Keratinocyte (primary cell): ENCODE data around the gene DCP1B. TPM values are rescaled to one million over a fixed set of nuclear protein-coding genes. Genes with fewer than 3 reads are reported as not detected.

Experiments used
- DNase-seq: peaks from one replicate; pipeline ENCODE4 v3.0.0-alpha.2; 2011; ENCODE audit warnings: low read depth, missing footprints, low spot score
- FAIRE-seq: peaks from 2 replicates; lab custom pipeline; 2011; peaks lifted over from hg19 to GRCh38; lab: Jason Lieb, UNC
- H2AFZ ChIP-seq: 2 replicates; pipeline ENCODE4 v1.6.0; 2012; ENCODE audit warnings: low read length, control low read depth, inconsistent platforms; ENCODE audit not compliant: control insufficient read depth
- H3K27ac ChIP-seq: 2 replicates; pipeline ENCODE4 v1.5.1; 2011; ENCODE audit warnings: low read length; ENCODE audit not compliant: control insufficient read depth, insufficient read depth
- H3K27me3 ChIP-seq: 3 replicates; pipeline ENCODE4 v1.6.0; 2011; ENCODE audit warnings: low read length; ENCODE audit not compliant: control insufficient read depth, insufficient read depth; ENCODE audit errors: extremely low read depth
- H3K36me3 ChIP-seq, 2 experiments: 2 replicates in 1 of 2; 3 replicates in 1 of 2; pipeline ENCODE4 v1.5.1; 2011; ENCODE audit warnings: low read length in 2 of 2, mild to moderate bottlenecking in 1 of 2; ENCODE audit not compliant: control insufficient read depth in 2 of 2, insufficient read depth in 2 of 2; ENCODE audit errors: extremely low read depth in 1 of 2
- H3K4me1 ChIP-seq: 3 replicates; pipeline ENCODE4 v1.5.1; 2011; ENCODE audit warnings: low read length; ENCODE audit not compliant: control insufficient read depth, insufficient read depth; ENCODE audit errors: extremely low read depth
- H3K4me2 ChIP-seq: 3 replicates; pipeline ENCODE4 v1.6.0; 2011; ENCODE audit warnings: low read depth, low read length; ENCODE audit not compliant: control insufficient read depth, insufficient read depth; ENCODE audit errors: extremely low read depth
- H3K4me3 ChIP-seq, 3 experiments: fragments of 200-600 bp in 1 of 3; sonication (generic) in 1 of 3; 2 replicates in 2 of 3; 3 replicates in 1 of 3; pipeline ENCODE4 v1.5.1; 2011 to 2016; ENCODE audit warnings: low read length in 3 of 3, mild to moderate bottlenecking in 3 of 3, control low read depth in 2 of 3, inconsistent platforms in 1 of 3, low read depth in 1 of 3, mixed read lengths in 1 of 3, mixed run types in 1 of 3, moderate library complexity in 1 of 3; ENCODE audit not compliant: control insufficient read depth in 2 of 3, insufficient read depth in 2 of 3; ENCODE audit errors: extremely low read depth in 1 of 3
- H3K79me2 ChIP-seq: 2 replicates; pipeline ENCODE4 v1.6.0; 2012; ENCODE audit warnings: low read length; ENCODE audit not compliant: control insufficient read depth, insufficient read depth
- H3K9ac ChIP-seq: 3 replicates; pipeline ENCODE4 v1.6.0; 2011; ENCODE audit warnings: low read length; ENCODE audit not compliant: control insufficient read depth, insufficient read depth; ENCODE audit errors: extremely low read depth
- H3K9me1 ChIP-seq: 3 replicates; pipeline ENCODE4 v1.6.0; 2011; ENCODE audit warnings: low read length; ENCODE audit not compliant: control insufficient read depth, insufficient read depth; ENCODE audit errors: extremely low read depth
- H3K9me3 ChIP-seq: 2 replicates; pipeline ENCODE4 v1.5.1; 2012; ENCODE audit warnings: low read depth, low read length; ENCODE audit not compliant: control insufficient read depth
- H4K20me1 ChIP-seq: 3 replicates; pipeline ENCODE4 v1.6.0; 2011; ENCODE audit warnings: low read length; ENCODE audit not compliant: control insufficient read depth, insufficient read depth; ENCODE audit errors: extremely low read depth
- EZH2 ChIP-seq: IDR thresholded peaks from one replicate; pipeline ENCODE4 v1.6.1; 2012; ENCODE audit warnings: inconsistent platforms, mild to moderate bottlenecking, low read length, moderate library complexity
- dilution Hi-C: fragments of 300-500 bp; cut with MboI; formaldehyde crosslinking; loops from one replicate; pipeline ENCODE4 v1.7.0; 2020; ENCODE audit warnings: low sequenced_read_pairs; ENCODE audit not compliant: extremely low pct_ligation_motif_present
- polyA plus RNA-seq, 5 experiments: library from polyadenylated mRNA; depleted of rRNA in 3 of 5; stranded (reverse) in 3 of 5; stranded (forward) in 1 of 5; unstranded in 1 of 5; fragments of >200 nt; gene quantifications; 1 replicate in 1 of 5; 2 replicates in 3 of 5; 3 replicates in 1 of 5; pipeline versions ENCODE4 v1.2.1 to v1.2.3, GENCODE V29; 2011 to 2012; ENCODE audit warnings: missing spikeins in 2 of 5, low read depth in 1 of 5, low replicate concordance in 1 of 5
- TF ChIP-seq, protein P1 (sequence below), 3 experiments: IDR thresholded peaks in 1 of 3; conservative IDR thresholded peaks in 1 of 3; optimal IDR thresholded peaks in 1 of 3; 2 replicates in 2 of 3; 3 replicates in 1 of 3; pipeline versions ENCODE3 to v1.5.1; 2011; ENCODE audit warnings: low read length in 3 of 3, mild to moderate bottlenecking in 3 of 3, moderate library complexity in 2 of 3, control low read depth in 1 of 3, inconsistent platforms in 1 of 3; ENCODE audit not compliant: insufficient read depth in 2 of 3; ENCODE audit errors: extremely low read depth in 1 of 3

DCP1B gene
- polyA plus RNA-seq, 1 donor (not counting 4 experiments of a cell fraction or from before 2014, with no cell fraction given): 9.7 TPM

DNA sequence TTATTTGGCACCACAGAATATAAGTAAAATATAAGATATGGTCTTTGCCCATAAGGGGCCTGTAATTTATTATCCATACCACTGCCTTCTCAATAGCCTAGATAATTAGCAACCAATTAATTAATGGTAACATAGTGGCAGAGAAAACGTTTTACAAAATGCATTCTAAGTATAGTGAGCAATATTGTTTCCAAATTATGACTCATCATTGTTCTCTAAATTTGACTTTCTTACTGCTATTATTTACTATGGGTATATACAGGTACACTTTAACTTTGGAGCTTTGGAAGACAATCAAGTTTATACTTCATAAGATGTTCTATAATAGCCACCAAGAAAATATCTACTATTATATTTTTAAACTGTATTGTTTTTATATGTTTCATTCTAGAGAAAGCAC lies 26.7 kb downstream of the DCP1B start:
- Histone ChIP-seq H3K79me2 (no peaks in the 10 kb centered on the region), H3K9ac (no peak overlapping the region), H3K4me2 (no peak overlapping the region), H3K36me3 (no peaks in the 10 kb centered on the region), H3K9me3 (no peaks in the 10 kb centered on the region), H2AFZ (no peak overlapping the region), H4K20me1 (no peaks in the 10 kb centered on the region), H3K4me1 (no peaks in the 10 kb centered on the region), H3K27me3 (no peaks in the 10 kb centered on the region), H3K4me3 (no peak overlapping the region), H3K9me1 (no peaks in the 10 kb centered on the region), H3K27ac (no peak overlapping the region)
- no peak for DNase-seq
- FAIRE-seq: no peak
- no peak for TF ChIP-seq EZH2
- TF ChIP-seq, protein P1, sequence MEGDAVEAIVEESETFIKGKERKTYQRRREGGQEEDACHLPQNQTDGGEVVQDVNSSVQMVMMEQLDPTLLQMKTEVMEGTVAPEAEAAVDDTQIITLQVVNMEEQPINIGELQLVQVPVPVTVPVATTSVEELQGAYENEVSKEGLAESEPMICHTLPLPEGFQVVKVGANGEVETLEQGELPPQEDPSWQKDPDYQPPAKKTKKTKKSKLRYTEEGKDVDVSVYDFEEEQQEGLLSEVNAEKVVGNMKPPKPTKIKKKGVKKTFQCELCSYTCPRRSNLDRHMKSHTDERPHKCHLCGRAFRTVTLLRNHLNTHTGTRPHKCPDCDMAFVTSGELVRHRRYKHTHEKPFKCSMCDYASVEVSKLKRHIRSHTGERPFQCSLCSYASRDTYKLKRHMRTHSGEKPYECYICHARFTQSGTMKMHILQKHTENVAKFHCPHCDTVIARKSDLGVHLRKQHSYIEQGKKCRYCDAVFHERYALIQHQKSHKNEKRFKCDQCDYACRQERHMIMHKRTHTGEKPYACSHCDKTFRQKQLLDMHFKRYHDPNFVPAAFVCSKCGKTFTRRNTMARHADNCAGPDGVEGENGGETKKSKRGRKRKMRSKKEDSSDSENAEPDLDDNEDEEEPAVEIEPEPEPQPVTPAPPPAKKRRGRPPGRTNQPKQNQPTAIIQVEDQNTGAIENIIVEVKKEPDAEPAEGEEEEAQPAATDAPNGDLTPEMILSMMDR (optimal IDR thresholded peaks at IDR 0.05 in 1 of 3, IDR thresholded peaks at IDR 0.05 in 1 of 3, conservative IDR thresholded peaks at IDR 0.05 in 1 of 3; ENCODE audit: extremely low read depth in 1 of 3, insufficient read depth in 2 of 3, low read length in 3 of 3): no peak
- dilution Hi-C loops: no loop called here

DNA sequence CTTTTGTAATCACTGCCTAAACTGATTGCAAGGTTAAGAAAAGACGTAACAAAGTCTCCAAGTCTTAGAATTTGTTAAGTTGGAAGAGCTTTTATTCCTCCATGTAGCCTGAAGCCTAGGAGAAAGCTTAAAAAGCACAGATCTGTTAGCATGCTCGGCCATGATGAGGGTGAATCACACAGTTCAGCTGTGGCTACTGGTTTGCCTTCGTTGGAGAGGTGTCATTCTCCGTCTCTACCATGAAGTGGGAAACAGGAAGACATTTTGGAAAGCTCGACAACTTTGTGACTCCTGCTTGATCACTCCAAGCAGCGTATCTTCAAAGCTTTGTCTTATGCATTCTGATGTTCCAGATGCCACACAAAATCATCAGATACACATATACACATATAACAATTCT lies 27.1 kb downstream of the DCP1B start:
- H3K27ac ChIP-seq: no peak overlapping the region
- H3K9me1 ChIP-seq: no peaks in the 10 kb centered on the region
- no peak overlapping the region for H3K4me3 ChIP-seq
- DNase-seq: no peak
- no peaks in the 10 kb centered on the region for H4K20me1 ChIP-seq
- H3K4me2 ChIP-seq: no peak overlapping the region
- H3K9ac ChIP-seq: no peak overlapping the region
- no peaks in the 10 kb centered on the region for H3K9me3 ChIP-seq
- TF ChIP-seq, protein P1 (optimal IDR thresholded peaks at IDR 0.05 in 1 of 3, IDR thresholded peaks at IDR 0.05 in 1 of 3, conservative IDR thresholded peaks at IDR 0.05 in 1 of 3; ENCODE audit: extremely low read depth in 1 of 3, insufficient read depth in 2 of 3, low read length in 3 of 3): no peak
- TF ChIP-seq EZH2: no peak
- no peaks in the 10 kb centered on the region for H3K4me1 ChIP-seq
- H2AFZ ChIP-seq: no peak overlapping the region
- H3K27me3 ChIP-seq: no peaks in the 10 kb centered on the region
- no peaks in the 10 kb centered on the region for H3K79me2 ChIP-seq
- dilution Hi-C loops: no loop called here
- no peaks in the 10 kb centered on the region for H3K36me3 ChIP-seq
- FAIRE-seq: peak; percentile 55
